Gastrocnemius medialis (tissue), 4 donors: ENCODE measurements around the gene ZNF625.

Experiments
- POLR2A ChIP-seq, 2 donors: fragments of 450-650 bp; IDR thresholded peaks; one replicate each; pipeline ENCODE4 v1.6.1; 2017; ENCODE audit warnings: antibody characterized with exemption in 2 of 2, mild to moderate bottlenecking in 2 of 2, moderate library complexity in 2 of 2
- TF ChIP-seq, protein P1 (sequence below), 5 experiments: fragments of 450-650 bp in 3 of 5; fragments of 200-600 bp in 2 of 5; sonication (generic) in 2 of 5; IDR thresholded peaks in 4 of 5; conservative IDR thresholded peaks in 1 of 5; 1 replicate in 4 of 5; 2 replicates in 1 of 5; pipeline ENCODE4 v1.5.1; 2016 to 2019; ENCODE audit warnings: antibody characterized with exemption in 5 of 5, mild to moderate bottlenecking in 3 of 5, moderate library complexity in 3 of 5

- TF ChIP-seq, protein P1, sequence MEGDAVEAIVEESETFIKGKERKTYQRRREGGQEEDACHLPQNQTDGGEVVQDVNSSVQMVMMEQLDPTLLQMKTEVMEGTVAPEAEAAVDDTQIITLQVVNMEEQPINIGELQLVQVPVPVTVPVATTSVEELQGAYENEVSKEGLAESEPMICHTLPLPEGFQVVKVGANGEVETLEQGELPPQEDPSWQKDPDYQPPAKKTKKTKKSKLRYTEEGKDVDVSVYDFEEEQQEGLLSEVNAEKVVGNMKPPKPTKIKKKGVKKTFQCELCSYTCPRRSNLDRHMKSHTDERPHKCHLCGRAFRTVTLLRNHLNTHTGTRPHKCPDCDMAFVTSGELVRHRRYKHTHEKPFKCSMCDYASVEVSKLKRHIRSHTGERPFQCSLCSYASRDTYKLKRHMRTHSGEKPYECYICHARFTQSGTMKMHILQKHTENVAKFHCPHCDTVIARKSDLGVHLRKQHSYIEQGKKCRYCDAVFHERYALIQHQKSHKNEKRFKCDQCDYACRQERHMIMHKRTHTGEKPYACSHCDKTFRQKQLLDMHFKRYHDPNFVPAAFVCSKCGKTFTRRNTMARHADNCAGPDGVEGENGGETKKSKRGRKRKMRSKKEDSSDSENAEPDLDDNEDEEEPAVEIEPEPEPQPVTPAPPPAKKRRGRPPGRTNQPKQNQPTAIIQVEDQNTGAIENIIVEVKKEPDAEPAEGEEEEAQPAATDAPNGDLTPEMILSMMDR (IDR thresholded peaks at IDR 0.05 in 4 of 5, conservative IDR thresholded peaks at IDR 0.05 in 1 of 5): no peak
- TF ChIP-seq POLR2A (IDR thresholded peaks at IDR 0.05): no peak
These were observed 43.8 kb downstream of the ZNF625 start for GRCh38 chr19:12112701-12113100.
